ENCODE results near the gene EDARADD. TPM values are rescaled to one million over a fixed set of nuclear protein-coding genes. Genes with fewer than 3 reads are reported as not detected.
"Not testable (repeated sequence)": the region's sequence is repeated elsewhere in the genome, so short reads cannot be mapped to it uniquely, and the experiment has no call there.

EDARADD gene
- total RNA-seq, 1 donor from 2014 or later: 0.89 TPM

GRCh38 chr1:236365999-236366570 is 28.0 kb upstream of the EDARADD start:
- no peaks in the 10 kb centered on the region for H3K27me3 ChIP-seq (ENCODE audit: low read depth)
- no peak for DNase-seq
- H3K9me3 ChIP-seq: no peaks in the 10 kb centered on the region
- ATAC-seq: no peak
- H3K4me1 ChIP-seq: no peaks in the 10 kb centered on the region
- no peak overlapping the region for H3K4me3 ChIP-seq
- no peak overlapping the region for H3K27ac ChIP-seq
- H3K36me3 ChIP-seq: no peaks in the 10 kb centered on the region
- no peak for TF ChIP-seq CTCF (IDR thresholded peaks at IDR 0.05)
- intact Hi-C loops (cut with DNase I): no loop called here

- H3K27ac ChIP-seq; H3K27me3 ChIP-seq (ENCODE audit: low read depth); H3K4me3 ChIP-seq; H3K4me1 ChIP-seq; ATAC-seq; H3K36me3 ChIP-seq; DNase-seq; intact Hi-C loops (cut with DNase I); H3K9me3 ChIP-seq: not testable (repeated sequence)
Measured at GRCh38 chr1:236366681-236367080, 27.4 kb upstream of the EDARADD start.

GRCh38 chr1:236370420-236370819 is 23.7 kb upstream of the EDARADD start:
- Histone ChIP-seq H3K4me3 (no peak overlapping the region), H3K9me3 (no peaks in the 10 kb centered on the region), H3K4me1 (no peaks in the 10 kb centered on the region), H3K27ac (no peak overlapping the region), H3K36me3 (no peaks in the 10 kb centered on the region), H3K27me3 (ENCODE audit: low read depth) (no peaks in the 10 kb centered on the region)
- no peak for TF ChIP-seq CTCF (IDR thresholded peaks at IDR 0.05)
- DNase-seq (no peak), ATAC-seq (no peak)
- intact Hi-C loops (cut with DNase I): no loop called here

GRCh38 chr1:236371083-236371482 is 23.0 kb upstream of the EDARADD start:
- Histone ChIP-seq H3K4me3 (no peak overlapping the region), H3K27me3 (ENCODE audit: low read depth) (no peaks in the 10 kb centered on the region), H3K9me3 (no peaks in the 10 kb centered on the region), H3K4me1 (no peaks in the 10 kb centered on the region), H3K27ac (no peak overlapping the region), H3K36me3 (no peaks in the 10 kb centered on the region)
- no peak for TF ChIP-seq CTCF (IDR thresholded peaks at IDR 0.05)
- intact Hi-C loops (cut with DNase I): no loop called here
- ATAC-seq (no peak), DNase-seq (no peak)

- ATAC-seq (no peak), DNase-seq (no peak)
- intact Hi-C loops (cut with DNase I): no loop called here
- Histone ChIP-seq H3K4me1 (no peaks in the 10 kb centered on the region), H3K9me3 (peaks cover 7% of the 10 kb centered on the region), H3K36me3 (no peaks in the 10 kb centered on the region), H3K27me3 (ENCODE audit: low read depth) (no peaks in the 10 kb centered on the region), H3K27ac (no peak overlapping the region), H3K4me3 (no peak overlapping the region)
- TF ChIP-seq CTCF (IDR thresholded peaks at IDR 0.05): no peak
Measured at GRCh38 chr1:236377832-236378535, 16.1 kb upstream of the EDARADD start.

GRCh38 chr1:236381565-236382158 is 12.4 kb upstream of the EDARADD start:
- no peaks in the 10 kb centered on the region for H3K27me3 ChIP-seq (ENCODE audit: low read depth)
- H3K36me3 ChIP-seq: no peaks in the 10 kb centered on the region
- no peak overlapping the region for H3K27ac ChIP-seq
- ATAC-seq (no peak), DNase-seq (no peak)
- intact Hi-C loops (cut with DNase I): no loop called here
- no peaks in the 10 kb centered on the region for H3K4me1 ChIP-seq
- no peak overlapping the region for H3K4me3 ChIP-seq
- no peak for TF ChIP-seq CTCF (IDR thresholded peaks at IDR 0.05)
- peaks cover 7% of the 10 kb centered on the region for H3K9me3 ChIP-seq

Data from lower lobe of right lung (tissue), 2 donors.